Cortex of kidney (tissue), 1 donor: Measurements from ENCODE around the gene INPP5A.

Experiments
- DNase-seq: peaks from one replicate; lab custom pipeline; 2025; lab: John Stamatoyannopoulos, UW

Gene INPP5A

GRCh38 chr10:132802048-132802447, 264.5 kb downstream of the INPP5A start:
- DNase-seq: no peak

DNA sequence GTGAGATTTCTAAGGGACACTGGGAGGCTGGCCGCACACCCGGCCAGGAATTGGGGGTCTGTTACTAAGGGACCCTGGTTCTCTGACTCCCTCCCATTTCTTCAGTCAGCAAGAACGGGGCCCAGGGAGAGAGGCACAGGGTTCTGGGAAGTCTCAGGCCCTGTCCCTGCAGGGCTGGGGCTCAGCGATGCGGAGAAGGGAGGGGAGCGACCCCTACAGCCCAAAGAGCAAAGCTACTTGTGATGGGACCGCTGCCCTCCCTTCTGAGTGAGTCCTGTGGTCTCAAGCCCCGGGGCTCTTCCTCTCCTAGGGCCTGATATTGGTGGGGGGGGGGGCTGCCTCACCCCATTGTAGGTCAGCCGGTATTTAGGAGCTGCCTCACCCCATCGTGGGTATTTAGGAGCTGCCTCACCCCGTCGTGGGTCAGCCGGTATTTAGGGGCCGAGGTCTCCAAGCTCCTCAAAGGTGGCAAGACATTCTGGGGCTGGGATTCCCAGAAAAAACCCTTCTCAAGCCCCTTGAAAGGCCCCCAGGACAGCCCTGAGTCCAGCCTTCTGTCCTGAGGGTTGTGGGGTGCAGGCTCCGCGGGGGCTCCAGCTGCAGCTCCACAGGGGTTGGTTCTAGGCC, 265.2 kb downstream of the INPP5A start:
- no peak for DNase-seq

DNA sequence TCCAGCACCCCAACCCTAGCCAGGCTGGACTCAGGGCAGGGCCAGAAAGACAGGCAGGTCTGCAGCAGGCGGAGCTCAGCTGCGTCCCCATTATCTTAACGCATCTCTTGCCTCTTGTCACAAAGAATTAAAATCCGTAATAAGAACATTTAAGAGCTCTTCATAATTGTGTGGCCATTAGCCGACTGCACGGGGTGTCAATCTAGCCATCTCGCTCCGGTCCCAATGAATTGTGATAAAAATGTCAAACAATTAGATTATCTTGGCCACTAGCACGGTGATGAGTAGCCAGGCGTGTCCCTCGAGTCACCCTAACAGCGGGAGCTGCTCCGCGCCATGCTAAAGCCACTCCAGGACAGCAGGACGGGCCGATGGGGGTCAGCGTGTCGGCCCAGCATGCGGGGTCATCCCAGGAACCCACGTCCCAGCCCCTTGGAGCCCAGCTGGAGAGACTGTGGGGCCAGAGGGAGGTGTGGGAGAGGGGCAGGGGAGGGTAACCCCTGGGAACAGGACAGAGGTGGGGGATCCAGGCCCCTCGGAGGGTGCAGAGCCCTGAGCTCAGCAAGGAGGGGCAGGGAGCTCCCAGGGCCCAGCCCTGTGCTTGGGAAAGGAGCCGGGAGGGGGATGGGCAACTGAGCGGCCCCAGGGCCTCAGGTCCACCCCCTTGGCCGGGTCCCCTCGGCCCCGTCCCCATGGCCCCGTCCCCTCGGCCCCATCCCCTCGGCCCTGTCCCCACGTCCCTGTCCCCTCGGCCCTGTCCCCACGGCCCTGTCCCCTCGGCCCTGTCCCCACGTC, 266.0 kb downstream of the INPP5A start:
- no peak for DNase-seq

DNA sequence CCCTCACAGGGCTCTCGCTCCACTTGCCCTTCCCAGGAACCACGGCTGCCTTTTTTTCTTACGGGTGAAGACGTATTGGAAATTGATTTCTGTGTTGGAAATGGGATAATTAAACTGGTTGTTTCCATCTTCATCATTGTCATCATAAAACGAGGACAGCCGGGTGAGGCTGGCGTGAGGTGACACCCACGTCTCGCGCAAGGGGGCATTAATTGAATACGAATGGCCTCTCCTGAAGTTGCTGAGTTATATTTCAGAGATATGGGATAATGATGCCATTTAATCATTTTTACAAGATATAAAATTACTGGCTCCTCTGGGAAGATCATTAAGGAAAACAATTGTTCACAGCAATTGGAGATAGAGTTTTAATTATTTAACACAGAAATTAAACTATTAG, 266.7 kb downstream of the INPP5A start:
- DNase-seq: no peak

DNA sequence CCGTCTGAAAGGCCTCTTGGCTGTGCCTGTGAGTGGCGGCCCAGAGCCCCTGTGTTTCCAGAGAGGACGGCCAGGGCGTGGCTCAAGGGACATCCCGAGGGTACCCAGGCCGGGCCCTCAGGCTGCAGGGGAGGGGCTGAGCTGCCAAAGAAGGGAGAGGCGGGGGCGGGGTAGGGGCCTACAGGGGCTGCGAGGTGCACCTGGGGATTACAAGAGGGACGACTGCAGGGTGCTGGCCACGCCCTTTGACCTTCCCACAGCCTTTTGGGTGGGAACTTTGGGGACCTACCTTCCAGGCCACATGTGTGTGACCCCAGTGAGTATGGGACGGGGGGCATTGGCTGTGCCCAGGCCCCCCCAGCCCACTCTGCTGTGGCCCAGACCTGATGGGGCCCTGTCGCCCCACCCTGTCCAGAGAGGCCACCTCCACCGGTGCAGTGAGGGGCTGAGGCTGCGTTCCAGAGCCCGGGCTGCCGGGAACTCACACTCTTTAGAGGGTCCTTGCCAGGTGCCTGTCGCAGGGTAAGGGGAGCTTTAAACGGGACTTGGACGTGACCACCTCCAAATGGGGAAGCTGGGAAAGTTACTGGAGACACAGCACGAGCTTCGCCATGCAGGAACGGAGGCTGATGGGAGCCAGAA, 267.3 kb downstream of the INPP5A start:
- DNase-seq: no peak

DNA sequence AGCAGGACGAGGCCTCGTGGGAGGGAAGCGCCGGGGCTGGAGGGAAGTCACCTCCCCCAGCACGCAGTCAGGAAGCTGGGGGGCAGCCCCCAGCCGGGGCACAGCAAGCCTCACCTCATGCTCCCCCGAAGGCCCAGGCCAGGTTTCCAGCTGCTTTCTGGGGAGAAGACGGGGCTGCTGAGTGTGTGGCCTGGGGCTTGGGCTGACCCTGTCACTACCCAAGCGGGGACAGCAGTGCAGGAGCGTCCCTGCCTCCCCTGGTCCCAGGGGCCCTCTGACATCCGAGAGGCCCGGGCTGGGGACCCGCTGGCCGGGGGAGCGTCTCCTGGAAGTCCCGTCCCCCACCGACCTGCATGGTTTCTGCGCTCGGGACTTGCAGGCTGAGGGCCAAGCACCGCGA, 268.0 kb downstream of the INPP5A start:
- no peak for DNase-seq

DNA sequence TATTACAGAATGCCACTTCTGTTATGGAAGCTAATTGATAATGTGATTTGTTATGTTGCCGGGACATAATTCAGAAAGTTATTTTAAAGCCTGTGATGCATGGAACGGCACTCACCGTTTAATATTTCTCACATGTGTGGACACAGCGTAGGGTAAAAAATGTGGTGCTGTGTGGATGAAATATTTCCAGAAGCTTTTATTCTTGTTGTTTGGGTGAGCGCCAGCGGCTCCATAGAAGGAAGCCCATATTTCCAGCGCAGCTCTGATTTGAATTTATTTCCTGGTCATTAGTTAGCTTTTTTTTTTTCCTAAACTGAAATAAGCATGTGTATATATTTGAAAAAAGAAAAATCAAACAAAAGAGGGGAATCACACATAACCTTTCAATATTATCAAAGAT, 268.5 kb downstream of the INPP5A start:
- no peak for DNase-seq

DNA sequence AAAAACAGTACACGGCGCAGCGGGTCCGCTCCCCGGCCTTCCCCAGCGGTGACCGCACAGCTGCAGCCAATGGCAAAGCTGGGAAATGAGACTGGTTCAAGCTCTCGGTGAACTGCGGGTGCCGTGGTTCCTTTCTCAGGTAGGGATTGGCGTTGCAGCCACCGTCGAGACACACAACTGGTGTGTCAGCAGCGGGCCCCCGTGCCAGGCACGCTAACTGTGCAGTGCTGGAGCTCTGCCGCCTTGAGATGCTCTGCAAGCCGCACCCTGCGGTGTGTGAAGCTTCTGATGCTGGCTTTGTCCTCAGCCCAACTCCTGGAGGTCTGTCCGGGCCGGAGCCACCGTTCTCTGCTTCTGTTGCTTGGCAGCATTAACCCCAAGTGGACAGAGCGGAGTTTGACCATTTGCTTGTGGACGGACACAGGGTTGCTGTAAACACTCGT, 269.0 kb downstream of the INPP5A start:
- no peak for DNase-seq

DNA sequence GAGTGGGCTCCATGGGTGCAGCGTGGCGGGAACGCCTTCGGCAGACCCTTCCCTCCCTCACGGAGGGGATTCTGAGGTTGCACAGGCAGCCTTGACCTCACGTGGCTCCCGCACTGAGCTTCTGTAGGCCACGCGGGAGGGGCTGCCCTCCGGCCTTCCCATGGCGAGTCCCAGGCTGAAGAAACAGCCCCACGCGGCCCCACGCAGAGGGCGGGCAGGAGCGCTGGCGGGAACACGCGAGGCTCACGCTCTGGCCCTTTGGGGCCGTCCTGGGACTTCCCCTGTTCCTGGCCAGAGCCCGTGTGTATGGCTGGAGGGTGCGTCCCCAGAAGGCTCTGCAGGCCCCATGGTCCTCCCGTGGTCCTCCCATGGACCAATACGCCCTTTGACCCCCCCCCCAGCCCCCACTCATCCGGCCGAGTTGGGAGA, 270.0 kb downstream of the INPP5A start:
- no peak for DNase-seq

DNA sequence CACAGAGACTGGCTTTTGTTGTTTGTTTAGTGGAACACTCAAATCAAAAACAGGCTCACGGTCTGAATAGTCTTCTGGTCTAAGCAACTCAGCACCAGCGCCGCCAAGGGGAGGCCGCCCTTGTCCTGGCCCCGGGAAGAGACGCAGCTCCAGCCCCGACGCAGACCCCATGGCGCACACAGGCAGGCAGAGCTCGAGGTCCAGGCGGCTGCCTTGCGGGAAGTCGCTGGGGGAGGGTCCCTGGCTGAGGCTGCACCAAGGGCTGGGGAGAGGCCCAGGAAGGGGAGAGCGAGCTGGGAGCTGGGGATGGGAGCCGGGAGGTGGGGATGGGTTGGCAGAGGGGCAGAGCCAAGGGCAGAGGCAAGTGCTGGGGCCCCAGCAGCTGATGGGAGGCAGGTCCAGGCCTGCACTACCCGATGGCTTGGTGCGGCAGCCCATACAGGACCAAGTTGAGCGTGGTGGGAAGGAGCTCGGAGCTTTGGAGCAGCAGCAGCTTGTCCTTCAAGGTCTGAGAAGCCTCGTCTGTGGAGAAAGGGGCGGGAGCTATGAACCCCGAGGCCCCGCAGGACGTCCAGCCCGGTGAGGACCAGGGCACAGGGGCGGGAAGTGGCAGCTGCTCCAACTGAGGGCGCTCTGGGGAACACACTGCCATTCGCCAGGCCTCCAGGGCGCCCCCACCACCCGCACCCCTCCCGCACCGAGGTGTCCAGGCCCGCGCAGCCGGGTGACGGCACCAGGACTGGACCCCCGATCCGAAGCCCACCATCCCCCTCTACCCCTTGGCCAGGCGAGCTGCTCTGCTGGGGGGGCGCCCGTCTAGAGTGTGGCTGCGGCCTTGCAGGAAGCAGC, 271.0 kb downstream of the INPP5A start:
- DNase-seq: no peak

GRCh38 chr10:132809232-132810140, 271.9 kb downstream of the INPP5A start:
- no peak for DNase-seq

GRCh38 chr10:132810141-132810806, 272.7 kb downstream of the INPP5A start:
- no peak for DNase-seq

DNA sequence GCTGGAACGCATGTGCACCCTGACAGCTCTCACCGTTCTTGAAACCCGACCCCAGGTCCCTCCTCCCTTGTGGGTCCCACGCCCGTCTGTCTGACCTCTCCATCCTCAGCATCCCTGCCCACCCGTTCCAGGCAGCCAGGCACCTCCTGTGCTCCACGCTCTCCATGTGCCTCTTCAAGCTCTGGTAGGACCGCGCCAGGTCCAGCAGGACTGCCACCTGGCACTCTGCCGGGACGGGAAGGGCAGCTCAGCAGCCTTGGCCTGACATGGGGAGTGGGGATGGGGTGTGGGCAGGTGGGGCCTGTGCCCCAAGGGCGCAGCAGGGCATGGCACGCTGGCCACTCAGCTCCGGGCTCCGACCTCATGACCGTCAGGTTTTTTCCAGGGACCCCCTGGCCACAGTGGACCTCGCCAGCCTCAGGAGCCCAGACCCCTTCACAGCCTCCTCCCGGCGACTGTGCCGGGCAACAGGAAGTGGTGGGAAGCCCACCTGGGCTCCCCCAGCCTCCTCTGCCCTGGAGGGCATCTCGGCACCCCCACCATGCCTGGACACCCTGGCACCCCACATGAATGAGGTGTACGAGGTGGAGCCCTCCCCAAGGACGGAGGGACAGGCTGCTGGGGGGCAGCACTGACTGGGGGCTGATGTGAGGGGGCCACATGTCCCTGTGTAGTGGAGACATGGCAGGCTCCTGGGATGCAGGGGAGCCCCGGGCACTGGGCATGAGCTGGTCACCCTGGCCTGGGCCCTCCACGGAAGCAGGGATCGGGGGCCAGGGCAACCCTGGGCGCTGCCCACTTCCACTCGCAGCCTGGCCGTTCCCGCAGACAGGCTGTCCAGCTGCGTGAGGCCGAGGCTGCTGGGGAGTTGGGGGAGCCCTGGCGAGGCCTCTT, 273.5 kb downstream of the INPP5A start:
- DNase-seq: no peak

DNA sequence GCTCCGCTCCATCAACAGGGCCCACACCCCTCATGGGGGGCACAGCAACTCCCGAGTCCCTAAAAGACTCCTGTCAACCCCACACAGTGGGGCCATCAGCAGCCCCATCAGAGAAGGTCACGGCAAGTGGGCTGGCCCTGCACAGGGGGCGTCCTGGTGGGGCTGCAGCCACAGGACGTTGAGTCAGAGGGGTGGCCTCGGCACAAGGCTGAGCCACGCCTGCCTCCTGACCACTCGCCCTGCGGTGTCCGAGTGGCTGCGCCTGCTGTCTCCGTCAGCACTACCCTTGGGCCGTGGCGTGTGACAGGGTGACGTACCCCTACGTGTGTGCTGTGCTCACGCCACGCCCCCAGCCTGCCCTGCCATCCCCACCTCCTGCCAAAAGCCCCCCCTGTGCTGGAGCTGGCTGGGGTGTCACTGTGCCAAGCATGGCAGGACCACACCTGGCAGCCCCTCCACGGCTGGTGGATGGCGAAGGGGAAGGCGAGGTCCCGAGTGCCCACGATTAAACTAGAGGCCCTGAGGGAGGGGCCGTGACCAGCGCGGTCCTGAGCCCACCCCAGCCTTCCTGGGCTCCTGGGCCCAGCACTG, 274.4 kb downstream of the INPP5A start:
- no peak for DNase-seq

DNA sequence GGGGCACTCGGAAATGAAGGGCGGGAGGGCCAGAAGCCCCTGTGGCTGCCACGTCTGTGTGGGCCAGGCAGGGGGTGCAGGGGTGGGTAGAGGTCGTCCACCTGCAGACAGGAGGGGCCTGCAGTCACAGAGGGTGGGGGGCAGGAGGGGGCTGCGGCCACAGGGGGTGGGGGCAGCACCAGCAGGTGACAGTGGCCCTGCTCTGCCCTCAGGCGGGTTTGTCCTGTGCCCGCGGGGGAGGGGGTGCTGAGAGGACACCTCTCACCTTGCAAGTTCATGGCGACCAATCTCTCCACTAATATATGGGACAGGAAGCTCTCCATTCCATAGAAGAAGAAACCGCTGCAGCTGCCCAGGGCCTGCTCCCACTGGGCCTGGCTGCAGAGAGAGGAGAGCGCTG, 274.9 kb downstream of the INPP5A start:
- DNase-seq: no peak

DNA sequence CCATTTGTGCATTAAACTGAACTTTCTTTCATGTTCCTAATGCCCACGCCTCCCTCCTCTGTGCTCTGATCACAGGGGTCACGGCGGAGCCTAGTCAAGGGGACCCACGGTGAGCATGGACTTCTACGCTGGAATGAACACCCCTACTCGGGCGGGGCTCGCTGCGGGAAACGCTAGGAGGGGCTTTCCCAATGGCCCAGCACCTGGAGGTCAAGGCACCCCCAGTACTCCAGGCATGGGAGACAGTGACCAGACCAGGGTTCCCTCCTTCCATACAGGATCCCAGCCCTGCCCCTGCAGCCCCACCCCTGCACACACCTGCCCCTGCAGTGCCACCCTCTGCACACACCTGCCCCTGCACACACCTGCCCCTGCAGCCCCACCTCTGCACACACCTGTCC, 275.4 kb downstream of the INPP5A start:
- no peak for DNase-seq

- no peak for DNase-seq
These were observed 276.2 kb downstream of the INPP5A start for GRCh38 chr10:132813560-132814468.

DNA sequence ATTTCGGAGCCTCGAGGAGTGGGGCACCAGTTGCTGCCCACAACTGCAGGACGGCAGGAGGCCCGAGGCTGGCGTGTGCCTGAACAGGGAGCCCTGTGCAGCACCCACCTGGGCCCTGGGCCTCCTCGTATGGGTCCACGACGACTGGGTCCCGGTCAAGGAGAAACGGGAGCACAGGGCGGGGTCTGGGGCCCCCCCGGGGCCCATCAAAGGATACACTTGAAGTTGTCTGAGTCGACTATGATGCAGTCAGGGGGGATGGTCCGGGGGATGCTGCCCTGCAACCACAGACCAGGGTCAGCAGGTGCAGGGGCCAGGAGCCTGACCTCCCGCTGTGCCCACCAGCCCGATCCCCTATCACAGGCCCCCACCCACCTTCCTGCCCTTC, 276.9 kb downstream of the INPP5A start:
- DNase-seq: no peak
